Measurements from ENCODE around the gene PIGR.

DNA sequence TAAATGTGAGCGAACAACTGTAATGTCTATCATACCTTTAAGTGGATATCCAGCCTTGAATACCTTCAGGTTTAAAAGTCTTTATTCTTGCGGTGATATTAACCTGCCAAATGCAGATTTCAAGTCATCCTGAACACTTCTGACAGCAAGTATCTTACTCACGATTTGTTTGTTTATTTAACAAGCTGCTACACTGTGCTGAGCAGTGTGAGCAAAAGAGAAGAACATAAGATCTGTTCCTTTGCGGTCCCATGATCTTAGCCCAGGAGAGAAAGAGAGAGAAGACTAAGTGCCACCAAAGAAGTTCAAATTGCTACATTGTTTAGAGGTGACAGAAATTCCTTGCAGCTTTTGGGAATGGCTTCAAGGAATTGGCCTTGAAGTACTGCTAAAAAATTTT, 58.6 kb downstream of the PIGR start:
- TF ChIP-seq, protein P1, sequence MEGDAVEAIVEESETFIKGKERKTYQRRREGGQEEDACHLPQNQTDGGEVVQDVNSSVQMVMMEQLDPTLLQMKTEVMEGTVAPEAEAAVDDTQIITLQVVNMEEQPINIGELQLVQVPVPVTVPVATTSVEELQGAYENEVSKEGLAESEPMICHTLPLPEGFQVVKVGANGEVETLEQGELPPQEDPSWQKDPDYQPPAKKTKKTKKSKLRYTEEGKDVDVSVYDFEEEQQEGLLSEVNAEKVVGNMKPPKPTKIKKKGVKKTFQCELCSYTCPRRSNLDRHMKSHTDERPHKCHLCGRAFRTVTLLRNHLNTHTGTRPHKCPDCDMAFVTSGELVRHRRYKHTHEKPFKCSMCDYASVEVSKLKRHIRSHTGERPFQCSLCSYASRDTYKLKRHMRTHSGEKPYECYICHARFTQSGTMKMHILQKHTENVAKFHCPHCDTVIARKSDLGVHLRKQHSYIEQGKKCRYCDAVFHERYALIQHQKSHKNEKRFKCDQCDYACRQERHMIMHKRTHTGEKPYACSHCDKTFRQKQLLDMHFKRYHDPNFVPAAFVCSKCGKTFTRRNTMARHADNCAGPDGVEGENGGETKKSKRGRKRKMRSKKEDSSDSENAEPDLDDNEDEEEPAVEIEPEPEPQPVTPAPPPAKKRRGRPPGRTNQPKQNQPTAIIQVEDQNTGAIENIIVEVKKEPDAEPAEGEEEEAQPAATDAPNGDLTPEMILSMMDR (conservative IDR thresholded peaks at IDR 0.05; ENCODE audit: low read depth, low read length), result no peak
- TF ChIP-seq POLR2A (IDR thresholded peaks at IDR 0.05; ENCODE audit: low read depth, low read length) (no peak), BHLHE40 (IDR thresholded peaks at IDR 0.05; ENCODE audit: low read depth, low read length) (peak; percentile 53; the same call in 1 of the 2 replicates), MAFK (IDR thresholded peaks at IDR 0.05; ENCODE audit: low read depth, low read length) (no peak), MXI1 (IDR thresholded peaks at IDR 0.05; ENCODE audit: borderline replicate concordance, low read depth, low read length) (no peak; the same call in 1 of the 2 replicates), RFX5 (IDR thresholded peaks at IDR 0.05; ENCODE audit: low read depth, low read length) (no peak), FOS (IDR thresholded peaks at IDR 0.05; ENCODE audit: low read depth, low read length) (0 out of 2 replicates have a peak, but pooled peaks have one; percentile 4)
- TF ChIP-seq, protein P2, sequence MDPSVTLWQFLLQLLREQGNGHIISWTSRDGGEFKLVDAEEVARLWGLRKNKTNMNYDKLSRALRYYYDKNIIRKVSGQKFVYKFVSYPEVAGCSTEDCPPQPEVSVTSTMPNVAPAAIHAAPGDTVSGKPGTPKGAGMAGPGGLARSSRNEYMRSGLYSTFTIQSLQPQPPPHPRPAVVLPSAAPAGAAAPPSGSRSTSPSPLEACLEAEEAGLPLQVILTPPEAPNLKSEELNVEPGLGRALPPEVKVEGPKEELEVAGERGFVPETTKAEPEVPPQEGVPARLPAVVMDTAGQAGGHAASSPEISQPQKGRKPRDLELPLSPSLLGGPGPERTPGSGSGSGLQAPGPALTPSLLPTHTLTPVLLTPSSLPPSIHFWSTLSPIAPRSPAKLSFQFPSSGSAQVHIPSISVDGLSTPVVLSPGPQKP (IDR thresholded peaks at IDR 0.05; ENCODE audit: borderline replicate concordance, low read depth, low read length), result no peak
- TF ChIP-seq, protein P3, sequence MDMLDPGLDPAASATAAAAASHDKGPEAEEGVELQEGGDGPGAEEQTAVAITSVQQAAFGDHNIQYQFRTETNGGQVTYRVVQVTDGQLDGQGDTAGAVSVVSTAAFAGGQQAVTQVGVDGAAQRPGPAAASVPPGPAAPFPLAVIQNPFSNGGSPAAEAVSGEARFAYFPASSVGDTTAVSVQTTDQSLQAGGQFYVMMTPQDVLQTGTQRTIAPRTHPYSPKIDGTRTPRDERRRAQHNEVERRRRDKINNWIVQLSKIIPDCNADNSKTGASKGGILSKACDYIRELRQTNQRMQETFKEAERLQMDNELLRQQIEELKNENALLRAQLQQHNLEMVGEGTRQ (IDR thresholded peaks at IDR 0.05; ENCODE audit: low read depth, low read length), result no peak

Measured in IMR-90 (cell line).